ENCODE results near the gene PITPNB.

GRCh38 chr22:27809700-27810608 is 109.1 kb downstream of the PITPNB start:
- no peak for TF ChIP-seq CTCF (IDR thresholded peaks at IDR 0.05; ENCODE audit: low read length)
- TF ChIP-seq EZH2phosphoT487 (IDR thresholded peaks at IDR 0.05; ENCODE audit: low read length), result no peak

Measured in MM.1S (cell line).